ENCODE measurements around the gene BCL2. TPM values are rescaled to one million over a fixed set of nuclear protein-coding genes. Genes with fewer than 3 reads are reported as not detected.

The BCL2 gene
- total RNA-seq, result 10 to 100 TPM; 16.2 to 54.5 (median 20.7) TPM

GRCh38 chr18:63319383-63320122 is at the start of gene BCL2:
TSS of gene BCL2 (minus strand) at chr18:63319769.
- Histone ChIP-seq H3K4me1 (peaks cover 0 to 18% (median 8%) of the 10 kb centered on the region in 4 donors), H3K36me3 (no peaks in the 10 kb centered on the region), H3K27ac (peak within 1 kb of the TSS; percentile 85 to 93 (median 90)), H3K4me3 (peak within 1 kb of the TSS; percentile 62 to 81 (median 73)), H3K9me3 (no peaks in the 10 kb centered on the region), H3K27me3 (no peaks in the 10 kb centered on the region)
- TF ChIP-seq CTCF (IDR thresholded peaks at IDR 0.05) (no peak), POLR2A (IDR thresholded peaks at IDR 0.05) (no peak)
- DNase-seq, result peak in 2 of 3 donors; percentile 47 to 66

- no peak overlapping the region for H3K27ac ChIP-seq
- TF ChIP-seq CTCF (IDR thresholded peaks at IDR 0.05) (no peak), POLR2A (IDR thresholded peaks at IDR 0.05) (no peak)
- no peak overlapping the region for H3K4me3 ChIP-seq
Measured at GRCh38 chr18:63368611-63369010, 49.0 kb upstream of the BCL2 start.

GRCh38 chr18:63367053-63367953 is 47.7 kb upstream of the BCL2 start, which contains the start of gene KDSR:
TSS of gene KDSR (minus strand) at chr18:63367206. CDS start at chr18:63367118, 88 bp downstream.
- no peaks in the 10 kb centered on the region for H3K27me3 ChIP-seq
- peak within 1 kb of the TSS; percentile 71 to 92 (median 78) for H3K4me3 ChIP-seq
- H3K36me3 ChIP-seq, result peaks cover 0 to 6% (median 0%) of the 10 kb centered on the region in 3 donors
- peak in 1 of 6 experiments; percentile 13 for TF ChIP-seq CTCF (IDR thresholded peaks at IDR 0.05)
- TF ChIP-seq POLR2A (IDR thresholded peaks at IDR 0.05), result peak; percentile 87 to 91
- H3K4me1 ChIP-seq, result peaks cover 0 to 10% (median 2%) of the 10 kb centered on the region in 4 donors
- peak; percentile 79 to 95 (median 93) for DNase-seq
- peak within 1 kb of the TSS; percentile 87 to 99 (median 93) for H3K27ac ChIP-seq
- no peaks in the 10 kb centered on the region for H3K9me3 ChIP-seq

More at GRCh38 chr18:63368611-63369010, 49.0 kb upstream of the BCL2 start:
- DNase-seq, result no peak
- no peaks in the 10 kb centered on the region for H3K36me3 ChIP-seq
- peaks cover 0 to 10% (median 2%) of the 10 kb centered on the region in 4 donors for H3K4me1 ChIP-seq
- H3K9me3 ChIP-seq, result no peaks in the 10 kb centered on the region
- no peaks in the 10 kb centered on the region for H3K27me3 ChIP-seq

GRCh38 chr18:63366213-63367052 is 46.9 kb upstream of the BCL2 start:
- peak; percentile 64 to 84 (median 74) for DNase-seq
- Histone ChIP-seq H3K4me3 (peak overlapping the region; percentile 71 to 92 (median 78)), H3K27ac (peak overlapping the region; percentile 87 to 99 (median 93)), H3K4me1 (peaks cover 0 to 10% (median 2%) of the 10 kb centered on the region in 4 donors), H3K27me3 (no peaks in the 10 kb centered on the region), H3K9me3 (no peaks in the 10 kb centered on the region), H3K36me3 (peaks cover 0 to 14% (median 0%) of the 10 kb centered on the region in 3 donors)
- TF ChIP-seq CTCF (IDR thresholded peaks at IDR 0.05) (no peak), POLR2A (IDR thresholded peaks at IDR 0.05) (no peak)

GRCh38 chr18:63365876-63366212 is 46.3 kb upstream of the BCL2 start:
- no peaks in the 10 kb centered on the region for H3K9me3 ChIP-seq
- H3K27me3 ChIP-seq, result no peaks in the 10 kb centered on the region
- peaks cover 0 to 10% (median 2%) of the 10 kb centered on the region in 4 donors for H3K4me1 ChIP-seq
- H3K4me3 ChIP-seq, result peak overlapping the region; percentile 71 to 92 (median 78)
- no peak for TF ChIP-seq POLR2A (IDR thresholded peaks at IDR 0.05)
- TF ChIP-seq CTCF (IDR thresholded peaks at IDR 0.05), result no peak
- peak overlapping the region; percentile 87 to 99 (median 93) for H3K27ac ChIP-seq
- DNase-seq, result peak in 2 of 3 donors; percentile 39 to 48
- peaks cover 0 to 17% (median 0%) of the 10 kb centered on the region in 3 donors for H3K36me3 ChIP-seq

Data from Peyer's patch (tissue), 4 donors.